Right lobe of liver (tissue), 4 donors: ENCODE data around the gene FMNL2.

Experiments used
- CTCF ChIP-seq, 4 donors: fragments of 200-600 bp in 3 of 4; fragments of 450-650 bp in 1 of 4; IDR thresholded peaks; one replicate each; pipeline versions ENCODE4 v1.5.1 to v1.8.0; 2016 to 2022; ENCODE audit warnings: antibody characterized with exemption in 4 of 4, mild to moderate bottlenecking in 2 of 4
- POLR2A ChIP-seq: fragments of 450-650 bp; IDR thresholded peaks from one replicate; pipeline ENCODE4 v1.6.1; 2017; ENCODE audit warnings: antibody characterized with exemption, mild to moderate bottlenecking
- donor health status: DM: no; HTN: no; CAD: no.
- donor health status: DM: no; HTN: no; CAD: no.
- donor health status: DM: no; HTN: yes; CAD: no.

- TF ChIP-seq CTCF (IDR thresholded peaks at IDR 0.05) (no peak), POLR2A (no peak)
These were observed 348.4 kb downstream of the FMNL2 start for GRCh38 chr2:152683400-152683799.
